HEK293 (cell line): ENCODE measurements around the gene MEGF8.

Experiments used
- CTCF ChIA-PET: fragments of 350-600 bp; formaldehyde crosslinking; extraction: SDS; loops from one replicate; lab custom pipeline; 2021; ENCODE audit warnings: antibody characterized with exemption; lab: Yijun Ruan, JAX
- POLR2A ChIA-PET: fragments of 300-600 bp; formaldehyde crosslinking; extraction: SDS; loops from one replicate; lab custom pipeline; 2020; ENCODE audit warnings: antibody characterized with exemption, inconsistent platforms; lab: Yijun Ruan, JAX
- H3K27ac ChIP-seq: fragments of 200-500 bp; sonication (Bioruptor generic); 2 replicates; pipeline ENCODE4 v1.5.1; 2014; ENCODE audit warnings: low read depth, low read length, control low read depth, inconsistent platforms; ENCODE audit errors: extremely low read depth
- H3K36me3 ChIP-seq, 2 experiments: fragments of 200-500 bp in 1 of 2; sonication (Bioruptor generic) in 1 of 2; 1 replicate in 1 of 2; 2 replicates in 1 of 2; pipeline ENCODE4 v1.5.1; 2014 to 2017; ENCODE audit warnings: inconsistent platforms in 2 of 2, low read length in 2 of 2; ENCODE audit not compliant: control insufficient read depth in 2 of 2, insufficient read depth in 1 of 2
- H3K4me1 ChIP-seq: fragments of 200-500 bp; sonication (Bioruptor generic); 2 replicates; pipeline ENCODE4 v1.5.1; 2014; ENCODE audit warnings: mild to moderate bottlenecking, low read length, inconsistent platforms; ENCODE audit not compliant: control insufficient read depth, insufficient read depth
- H3K4me3 ChIP-seq: 2 replicates; pipeline ENCODE4 v1.5.1; 2011; ENCODE audit warnings: low read depth, mild to moderate bottlenecking, control low read depth, low read length, moderate library complexity
- H3K9me3 ChIP-seq: fragments of 200-500 bp; sonication (Bioruptor generic); 2 replicates; pipeline ENCODE4 v1.5.1; 2014; ENCODE audit warnings: low read depth, low read length, inconsistent platforms; ENCODE audit not compliant: control insufficient read depth, insufficient read depth
- GLI4 ChIP-seq: fragments of 450-650 bp; formaldehyde crosslinking; IDR thresholded peaks from 2 replicates; pipeline ENCODE4 v1.5.1; 2016; ENCODE audit warnings: missing biosample characterization, missing genetic modification characterization
- HOXD13 ChIP-seq: sonication (generic); formaldehyde crosslinking; IDR thresholded peaks from 2 replicates; pipeline ENCODE4 v1.8.0; 2022; ENCODE audit warnings: missing genetic modification reagents, borderline replicate concordance
- IKZF3 ChIP-seq: fragments of 450-650 bp; IDR thresholded peaks from 2 replicates; pipeline ENCODE4 v1.5.0; 2018; ENCODE audit warnings: missing biosample characterization, mild to moderate bottlenecking, missing genetic modification characterization, moderate library complexity
- PRDM1 ChIP-seq: fragments of 450-650 bp; formaldehyde crosslinking; IDR thresholded peaks from 2 replicates; pipeline ENCODE4; 2016; ENCODE audit warnings: missing biosample characterization, missing genetic modification characterization
- SCRT2 ChIP-seq: fragments of 450-650 bp; formaldehyde crosslinking; IDR thresholded peaks from 2 replicates; pipeline ENCODE4 v1.5.1; 2016; ENCODE audit warnings: missing biosample characterization, missing genetic modification characterization
- SETDB1 ChIP-seq: IDR thresholded peaks from one replicate; pipeline ENCODE4 v1.6.1; 2017; ENCODE audit warnings: mild to moderate bottlenecking, low read length, moderate library complexity, mixed read lengths; ENCODE audit not compliant: insufficient read length
- SP3 ChIP-seq: fragments of 450-650 bp; formaldehyde crosslinking; IDR thresholded peaks from 2 replicates; pipeline ENCODE4 v1.5.1; 2016; ENCODE audit warnings: missing biosample characterization, missing genetic modification characterization
- TRIM28 ChIP-seq: IDR thresholded peaks from 2 replicates; pipeline ENCODE4 v1.6.1; 2011; ENCODE audit warnings: low read length, control low read depth, borderline replicate concordance
- YY1 ChIP-seq: fragments of 450-650 bp; formaldehyde crosslinking; IDR thresholded peaks from 2 replicates; pipeline ENCODE4 v1.5.1; 2018; ENCODE audit warnings: missing biosample characterization, missing genetic modification characterization
- ZBTB7A ChIP-seq: fragments of 450-650 bp; formaldehyde crosslinking; IDR thresholded peaks from 2 replicates; pipeline ENCODE4 v1.5.1; 2016; ENCODE audit warnings: low read depth, missing biosample characterization, missing genetic modification characterization
- ZBTB8A ChIP-seq: fragments of 450-650 bp; formaldehyde crosslinking; IDR thresholded peaks from 2 replicates; pipeline ENCODE4 v1.5.1; 2016; ENCODE audit warnings: missing biosample characterization, missing genetic modification characterization
- ZFHX2 ChIP-seq: fragments of 450-650 bp; formaldehyde crosslinking; conservative IDR thresholded peaks from 2 replicates; pipeline ENCODE4 v1.5.1; 2016; ENCODE audit warnings: missing biosample characterization, missing genetic modification characterization
- ZFP3 ChIP-seq: fragments of 450-650 bp; formaldehyde crosslinking; IDR thresholded peaks from 2 replicates; pipeline ENCODE4 v1.5.1; 2016; ENCODE audit warnings: low read depth, missing biosample characterization, missing genetic modification characterization
- ZIC2 ChIP-seq: fragments of 450-650 bp; formaldehyde crosslinking; IDR thresholded peaks from 2 replicates; pipeline ENCODE4 v1.5.1; 2016; ENCODE audit warnings: missing biosample characterization, missing genetic modification characterization
- ZNF2 ChIP-seq: fragments of 450-650 bp; formaldehyde crosslinking; IDR thresholded peaks from 2 replicates; pipeline ENCODE4 v1.5.1; 2016; ENCODE audit warnings: missing biosample characterization, missing genetic modification characterization
- ZNF239 ChIP-seq: fragments of 450-650 bp; formaldehyde crosslinking; IDR thresholded peaks from 2 replicates; pipeline ENCODE4 v1.5.1; 2016; ENCODE audit warnings: missing biosample characterization, missing genetic modification characterization
- ZNF311 ChIP-seq: fragments of 450-650 bp; formaldehyde crosslinking; IDR thresholded peaks from 2 replicates; pipeline ENCODE4 v1.5.1; 2017; ENCODE audit warnings: missing biosample characterization, missing genetic modification characterization, borderline replicate concordance
- ZNF473 ChIP-seq: fragments of 450-650 bp; formaldehyde crosslinking; IDR thresholded peaks from 2 replicates; pipeline ENCODE4 v1.5.1; 2017; ENCODE audit warnings: missing biosample characterization, missing genetic modification characterization
- ZNF561 ChIP-seq: fragments of 450-650 bp; IDR thresholded peaks from 2 replicates; pipeline ENCODE4 v1.5.1; 2018; ENCODE audit warnings: missing biosample characterization, missing genetic modification characterization, borderline replicate concordance
- ZNF660 ChIP-seq: fragments of 450-650 bp; IDR thresholded peaks from 2 replicates; pipeline ENCODE4 v1.5.1; 2018; ENCODE audit warnings: missing biosample characterization, mild to moderate bottlenecking, missing genetic modification characterization
- ZNF768 ChIP-seq: fragments of 450-650 bp; formaldehyde crosslinking; IDR thresholded peaks from 2 replicates; pipeline ENCODE4 v1.5.1; 2018; ENCODE audit warnings: missing biosample characterization, mild to moderate bottlenecking, missing genetic modification characterization
- ZNF776 ChIP-seq: fragments of 450-650 bp; formaldehyde crosslinking; IDR thresholded peaks from 2 replicates; pipeline ENCODE4 v1.5.0; 2017; ENCODE audit warnings: missing biosample characterization, missing genetic modification characterization, borderline replicate concordance
- ZNF791 ChIP-seq: fragments of 450-650 bp; formaldehyde crosslinking; IDR thresholded peaks from 2 replicates; pipeline ENCODE4 v1.5.1; 2016; ENCODE audit warnings: missing biosample characterization, missing genetic modification characterization
- ZSCAN23 ChIP-seq: fragments of 450-650 bp; formaldehyde crosslinking; IDR thresholded peaks from 2 replicates; pipeline ENCODE4 v1.5.1; 2016; ENCODE audit warnings: missing biosample characterization, missing genetic modification characterization
- ZSCAN5A ChIP-seq: fragments of 450-650 bp; formaldehyde crosslinking; IDR thresholded peaks from 2 replicates; pipeline ENCODE4 v1.5.1; 2016; ENCODE audit warnings: missing biosample characterization, missing genetic modification characterization
- ZXDB ChIP-seq: fragments of 450-650 bp; formaldehyde crosslinking; IDR thresholded peaks from 2 replicates; pipeline ENCODE4 v1.5.1; 2016; ENCODE audit warnings: missing biosample characterization, missing genetic modification characterization
- TF ChIP-seq, protein P1 (sequence below): fragments of 450-650 bp; formaldehyde crosslinking; IDR thresholded peaks from 2 replicates; pipeline ENCODE4 v1.5.1; 2016; ENCODE audit warnings: missing biosample characterization, missing genetic modification characterization
- TF ChIP-seq, protein P2 (sequence below): fragments of 450-650 bp; formaldehyde crosslinking; IDR thresholded peaks from 2 replicates; pipeline ENCODE4 v1.5.1; 2017; ENCODE audit warnings: missing biosample characterization, missing genetic modification characterization
- TF ChIP-seq, protein P3 (sequence below): fragments of 450-650 bp; formaldehyde crosslinking; IDR thresholded peaks from 2 replicates; pipeline ENCODE4 v1.5.1; 2016; ENCODE audit warnings: missing biosample characterization, missing genetic modification characterization, low read depth

Gene MEGF8

GRCh38 chr19:42421591-42422031 is 96.2 kb downstream of the MEGF8 start:
- CTCF ChIA-PET, result interaction anchor here (0.6 to 11.4 kb wide), 6 partner anchors 10 to 485 kb away, joined by 3 to 98 read pairs (median 5); partner anchors contain the start of gene CXCL17
- TF ChIP-seq ZFP3 (tag by site-specific recombination) (no peak), ZNF239 (tag by site-specific recombination) (no peak), ZNF473 (no peak), ZXDB (tag by site-specific recombination) (no peak)
- Histone ChIP-seq H3K27ac (no peak overlapping the region), H3K36me3 (no peaks in the 10 kb centered on the region), H3K4me1 (peaks cover 3% of the 10 kb centered on the region; the same call in 1 of the 2 replicates), H3K9me3 (no peaks in the 10 kb centered on the region), H3K4me3 (no peak overlapping the region)
- POLR2A ChIA-PET, result interaction anchor here (1.9 kb wide), 1 partner anchor 20 kb away, joined by 6 read pairs; no protein-coding TSS in a partner anchor

DNA sequence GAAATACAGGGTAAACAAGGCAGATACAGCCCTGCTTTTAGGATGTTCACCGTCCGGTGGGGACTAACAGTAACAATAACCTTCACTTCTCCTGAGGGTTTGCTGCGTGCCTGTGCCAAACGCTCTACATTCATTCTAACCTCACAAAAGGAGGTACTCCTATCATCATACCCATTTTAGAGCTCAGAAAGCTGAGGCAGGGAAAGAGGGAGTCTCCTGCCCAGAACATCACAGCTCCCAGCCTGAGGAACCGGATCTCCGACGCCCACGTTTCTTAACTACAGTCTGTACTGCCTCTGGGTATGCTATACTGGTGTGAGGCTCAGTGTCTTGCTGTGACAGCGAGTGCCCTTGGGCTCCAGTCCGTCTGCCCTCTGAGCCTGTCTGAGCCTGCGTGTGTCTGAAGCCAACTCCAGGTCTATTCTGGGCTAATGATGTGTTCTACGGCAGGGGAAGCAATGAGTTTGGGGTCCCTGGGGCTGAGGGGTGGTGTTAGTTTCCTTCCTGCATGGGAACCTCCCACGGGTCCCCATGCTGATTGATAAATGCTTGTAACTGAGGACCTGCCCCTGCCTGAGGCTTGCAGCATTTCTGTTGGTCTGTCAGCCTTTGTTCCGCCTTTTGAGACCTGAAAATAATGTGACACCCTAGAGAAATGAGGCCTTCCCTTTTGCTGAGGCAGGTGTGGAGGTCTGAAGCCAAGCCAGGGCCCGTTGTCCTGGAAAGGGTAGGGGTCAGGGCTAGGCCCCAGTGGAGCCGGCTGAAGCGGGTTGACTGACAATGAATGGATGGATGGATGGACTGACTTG is 96.9 kb downstream of the MEGF8 start:
- TF ChIP-seq, protein P1, sequence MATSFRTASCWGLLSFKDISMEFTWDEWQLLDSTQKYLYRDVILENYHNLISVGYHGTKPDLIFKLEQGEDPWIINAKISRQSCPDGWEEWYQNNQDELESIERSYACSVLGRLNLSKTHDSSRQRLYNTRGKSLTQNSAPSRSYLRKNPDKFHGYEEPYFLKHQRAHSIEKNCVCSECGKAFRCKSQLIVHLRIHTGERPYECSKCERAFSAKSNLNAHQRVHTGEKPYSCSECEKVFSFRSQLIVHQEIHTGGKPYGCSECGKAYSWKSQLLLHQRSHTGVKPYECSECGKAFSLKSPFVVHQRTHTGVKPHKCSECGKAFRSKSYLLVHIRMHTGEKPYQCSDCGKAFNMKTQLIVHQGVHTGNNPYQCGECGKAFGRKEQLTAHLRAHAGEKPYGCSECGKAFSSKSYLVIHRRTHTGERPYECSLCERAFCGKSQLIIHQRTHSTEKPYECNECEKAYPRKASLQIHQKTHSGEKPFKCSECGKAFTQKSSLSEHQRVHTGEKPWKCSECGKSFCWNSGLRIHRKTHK, result no peak
- TF ChIP-seq ZBTB7A (tag by site-specific recombination), result no peak
- no peak for TF ChIP-seq ZNF311 (tag by site-specific recombination)
- no peak for TF ChIP-seq YY1 (tag by site-specific recombination)
- no peak for TF ChIP-seq ZNF791
- no peak for TF ChIP-seq SCRT2 (tag by site-specific recombination)
- TF ChIP-seq ZSCAN23 (tag by site-specific recombination), result no peak
- TF ChIP-seq GLI4 (tag by site-specific recombination), result no peak
- TF ChIP-seq ZIC2 (tag by site-specific recombination), result 0 out of 2 replicates have a peak, but pooled peaks have one; percentile 13
- TF ChIP-seq ZNF768 (tag by site-specific recombination), result no peak
- TF ChIP-seq ZBTB8A (tag by site-specific recombination), result 0 out of 2 replicates have a peak, but pooled peaks have one; percentile 28
- no peak for TF ChIP-seq ZSCAN5A (tag by site-specific recombination)
- no peak for TF ChIP-seq SETDB1
- no peak for TF ChIP-seq ZNF561 (tag by site-specific recombination)
- TF ChIP-seq, protein P2, sequence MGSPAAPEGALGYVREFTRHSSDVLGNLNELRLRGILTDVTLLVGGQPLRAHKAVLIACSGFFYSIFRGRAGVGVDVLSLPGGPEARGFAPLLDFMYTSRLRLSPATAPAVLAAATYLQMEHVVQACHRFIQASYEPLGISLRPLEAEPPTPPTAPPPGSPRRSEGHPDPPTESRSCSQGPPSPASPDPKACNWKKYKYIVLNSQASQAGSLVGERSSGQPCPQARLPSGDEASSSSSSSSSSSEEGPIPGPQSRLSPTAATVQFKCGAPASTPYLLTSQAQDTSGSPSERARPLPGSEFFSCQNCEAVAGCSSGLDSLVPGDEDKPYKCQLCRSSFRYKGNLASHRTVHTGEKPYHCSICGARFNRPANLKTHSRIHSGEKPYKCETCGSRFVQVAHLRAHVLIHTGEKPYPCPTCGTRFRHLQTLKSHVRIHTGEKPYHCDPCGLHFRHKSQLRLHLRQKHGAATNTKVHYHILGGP (tag by site-specific recombination), result no peak
- TF ChIP-seq SP3, result no peak
- no peak for TF ChIP-seq ZNF2 (tag by site-specific recombination)
- TF ChIP-seq, protein P3, sequence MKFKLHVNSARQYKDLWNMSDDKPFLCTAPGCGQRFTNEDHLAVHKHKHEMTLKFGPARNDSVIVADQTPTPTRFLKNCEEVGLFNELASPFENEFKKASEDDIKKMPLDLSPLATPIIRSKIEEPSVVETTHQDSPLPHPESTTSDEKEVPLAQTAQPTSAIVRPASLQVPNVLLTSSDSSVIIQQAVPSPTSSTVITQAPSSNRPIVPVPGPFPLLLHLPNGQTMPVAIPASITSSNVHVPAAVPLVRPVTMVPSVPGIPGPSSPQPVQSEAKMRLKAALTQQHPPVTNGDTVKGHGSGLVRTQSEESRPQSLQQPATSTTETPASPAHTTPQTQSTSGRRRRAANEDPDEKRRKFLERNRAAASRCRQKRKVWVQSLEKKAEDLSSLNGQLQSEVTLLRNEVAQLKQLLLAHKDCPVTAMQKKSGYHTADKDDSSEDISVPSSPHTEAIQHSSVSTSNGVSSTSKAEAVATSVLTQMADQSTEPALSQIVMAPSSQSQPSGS (tag by site-specific recombination), result no peak
- TF ChIP-seq ZFHX2 (tag by site-specific recombination), result peak; percentile 31; the same call in 1 of the 2 replicates
- TF ChIP-seq ZNF660 (tag by site-specific recombination), result no peak
- no peak for TF ChIP-seq ZNF776 (tag by site-specific recombination)
- TF ChIP-seq HOXD13 (CRISPR knock-in tag), result no peak
- no peak for TF ChIP-seq PRDM1
- no peak for TF ChIP-seq TRIM28
- no peak for TF ChIP-seq IKZF3 (tag by site-specific recombination)
- Histone ChIP-seq H3K36me3 (no peaks in the 10 kb centered on the region), H3K27ac (no peak overlapping the region; the same call in 1 of the 2 replicates), H3K4me1 (peaks cover 3% of the 10 kb centered on the region; the same call in 1 of the 2 replicates), H3K4me3 (no peak overlapping the region), H3K9me3 (no peaks in the 10 kb centered on the region)
- ChIA-PET POLR2A (interaction anchor here (1.0 kb wide), 1 partner anchor 14 kb away, joined by 3 read pairs; no protein-coding TSS in a partner anchor), CTCF (interaction anchor here (0.6 to 11.4 kb wide), 5 partner anchors 13 to 236 kb away, joined by 3 to 98 read pairs (median 4); partner anchors contain the start of gene CXCL17)
